H9 (cell line): ENCODE measurements around the gene PPP1R16B. TPM values are rescaled to one million over a fixed set of nuclear protein-coding genes. Genes with fewer than 3 reads are reported as not detected.

Source experiments
- DNase-seq: peaks from one replicate; pipeline ENCODE4 v3.0.0-alpha.2; 2017
- H2AFZ ChIP-seq: one replicate; pipeline ENCODE4 v1.6.1; 2013; ENCODE audit warnings: mild to moderate bottlenecking, low read length, control low read depth, moderate library complexity
- H2AK5ac ChIP-seq: 2 replicates; pipeline ENCODE4 v1.6.1; 2013; ENCODE audit warnings: low read length, control low read depth, mixed read lengths; ENCODE audit not compliant: insufficient read length
- H2BK120ac ChIP-seq: one replicate; pipeline ENCODE4 v1.6.1; 2013; ENCODE audit warnings: low read depth, mild to moderate bottlenecking, low read length, control low read depth, inconsistent platforms; ENCODE audit not compliant: poor library complexity, severe bottlenecking
- H2BK12ac ChIP-seq: 2 replicates; pipeline ENCODE4 v1.6.1; 2013; ENCODE audit warnings: low read length, control low read depth, mixed read lengths, low read depth; ENCODE audit not compliant: insufficient read length
- H2BK15ac ChIP-seq: 2 replicates; pipeline ENCODE4 v1.6.1; 2013; ENCODE audit warnings: low read depth, low read length, control low read depth
- H2BK20ac ChIP-seq: one replicate; pipeline ENCODE4 v1.6.1; 2013; ENCODE audit warnings: low read depth, mild to moderate bottlenecking, low read length, control low read depth, inconsistent platforms; ENCODE audit not compliant: poor library complexity, severe bottlenecking
- H2BK5ac ChIP-seq: 2 replicates; pipeline ENCODE4 v1.6.1; 2013; ENCODE audit warnings: low read length, control low read depth, mixed read lengths; ENCODE audit not compliant: insufficient read length
- H3K14ac ChIP-seq: 2 replicates; pipeline ENCODE4 v1.6.1; 2013; ENCODE audit warnings: low read length, control low read depth; ENCODE audit not compliant: insufficient read depth
- H3K18ac ChIP-seq: 2 replicates; pipeline ENCODE4 v1.6.1; 2013; ENCODE audit warnings: low read depth, mild to moderate bottlenecking, mixed read lengths, low read length, control low read depth; ENCODE audit not compliant: insufficient read length
- H3K23ac ChIP-seq: 2 replicates; pipeline ENCODE4 v1.6.1; 2013; ENCODE audit warnings: low read length, control low read depth, mixed read lengths, low read depth; ENCODE audit not compliant: insufficient read length
- H3K23me2 ChIP-seq: 2 replicates; pipeline ENCODE4 v1.6.1; 2013; ENCODE audit warnings: low read depth, mild to moderate bottlenecking, mixed read lengths, low read length, control low read depth; ENCODE audit not compliant: insufficient read length, poor library complexity, severe bottlenecking
- H3K27ac ChIP-seq: 2 replicates; pipeline ENCODE4 v1.5.1; 2013; ENCODE audit warnings: low read length, control low read depth, mixed read lengths, low read depth; ENCODE audit not compliant: insufficient read length
- H3K27me3 ChIP-seq: 2 replicates; pipeline ENCODE4 v1.6.1; 2013; ENCODE audit warnings: low read length, control low read depth, inconsistent platforms; ENCODE audit not compliant: insufficient read depth
- H3K4ac ChIP-seq: 2 replicates; pipeline ENCODE4 v1.6.1; 2013; ENCODE audit warnings: low read depth, mild to moderate bottlenecking, control low read depth, inconsistent platforms, low read length, moderate library complexity
- H3K4me1 ChIP-seq: 2 replicates; pipeline ENCODE4 v1.6.1; 2013; ENCODE audit warnings: low read length, control low read depth, inconsistent platforms; ENCODE audit not compliant: insufficient read depth
- H3K4me2 ChIP-seq: 2 replicates; pipeline ENCODE4 v1.6.1; 2013; ENCODE audit warnings: low read length, control low read depth, mixed read lengths; ENCODE audit not compliant: insufficient read length, insufficient read depth
- H3K56ac ChIP-seq: 2 replicates; pipeline ENCODE4 v1.6.1; 2013; ENCODE audit warnings: low read depth, mild to moderate bottlenecking, mixed read lengths, low read length, control low read depth; ENCODE audit not compliant: insufficient read length
- H3K79me1 ChIP-seq: 2 replicates; pipeline ENCODE4 v1.6.1; 2013; ENCODE audit warnings: low read depth, mild to moderate bottlenecking, moderate library complexity, low read length, control low read depth, inconsistent platforms; ENCODE audit not compliant: insufficient read depth, poor library complexity, severe bottlenecking
- H3K79me2 ChIP-seq: 2 replicates; pipeline ENCODE4 v1.6.1; 2013; ENCODE audit warnings: low read length, control low read depth, inconsistent platforms; ENCODE audit not compliant: insufficient read depth
- H3K9ac ChIP-seq: 2 replicates; pipeline ENCODE4 v1.6.1; 2013; ENCODE audit warnings: low read length, control low read depth, mixed read lengths; ENCODE audit not compliant: insufficient read length; ENCODE audit errors: extremely low read depth
- H3K9me3 ChIP-seq: one replicate; pipeline ENCODE4 v1.6.1; 2013; ENCODE audit warnings: low read depth, low read length, inconsistent platforms; ENCODE audit not compliant: control insufficient read depth
- H3T11ph ChIP-seq: one replicate; pipeline ENCODE4 v1.6.1; 2013; ENCODE audit warnings: mild to moderate bottlenecking, low read length, control low read depth, inconsistent platforms
- H4K20me1 ChIP-seq: one replicate; pipeline ENCODE4 v1.6.1; 2013; ENCODE audit not compliant: control insufficient read depth, insufficient read length, insufficient read depth
- H4K5ac ChIP-seq: 2 replicates; pipeline ENCODE4 v1.6.1; 2013; ENCODE audit warnings: low read depth, mild to moderate bottlenecking, mixed read lengths, low read length, control low read depth; ENCODE audit not compliant: insufficient read length
- H4K8ac ChIP-seq: replicated peaks from 2 replicates; pipeline ENCODE4 v1.6.1; 2013; ENCODE audit warnings: low read length, control low read depth, mixed read lengths, low read depth; ENCODE audit not compliant: insufficient read length
- H4K91ac ChIP-seq: 2 replicates; pipeline ENCODE4 v1.6.1; 2013; ENCODE audit warnings: low read depth, mild to moderate bottlenecking, moderate library complexity, mixed read lengths, low read length, control low read depth; ENCODE audit not compliant: insufficient read length
- H3K27ac Mint-ChIP-seq, 3 experiments: 2 replicates in 2 of 3; 3 replicates in 1 of 3; pipeline ENCODE4 v1.8.0; 2020 to 2021; ENCODE audit warnings: mixed read lengths in 3 of 3, mild to moderate bottlenecking in 1 of 3, moderate library complexity in 1 of 3
- H3K27me3 Mint-ChIP-seq: 2 replicates; pipeline ENCODE4 v1.8.0; 2021; ENCODE audit warnings: low read depth, mild to moderate bottlenecking, moderate library complexity, mixed read lengths
- H3K36me3 Mint-ChIP-seq, 3 experiments: 2 replicates in 2 of 3; 3 replicates in 1 of 3; pipeline ENCODE4 v1.8.0; 2020 to 2021; ENCODE audit warnings: low read depth in 3 of 3, mixed read lengths in 3 of 3; ENCODE audit not compliant: insufficient read depth in 1 of 3
- H3K4me1 Mint-ChIP-seq, 2 experiments: 2 replicates each; pipeline ENCODE4 v1.8.0; 2020; ENCODE audit warnings: mixed read lengths in 2 of 2
- H3K4me3 Mint-ChIP-seq, 2 experiments: 2 replicates in 1 of 2; 3 replicates in 1 of 2; pipeline ENCODE4 v1.8.0; 2020 to 2021; ENCODE audit warnings: mild to moderate bottlenecking in 2 of 2, mixed read lengths in 2 of 2, moderate library complexity in 1 of 2
- H3K9me3 Mint-ChIP-seq, 2 experiments: 2 replicates in 1 of 2; 3 replicates in 1 of 2; pipeline ENCODE4 v1.8.0; 2020; ENCODE audit warnings: mild to moderate bottlenecking in 2 of 2, mixed read lengths in 2 of 2, moderate library complexity in 1 of 2
- CTCF ChIP-seq: fragments of 200-600 bp; sonication (generic); conservative IDR thresholded peaks from 3 replicates; pipeline ENCODE4 v1.8.0; 2021; ENCODE audit warnings: antibody characterized with exemption, mild to moderate bottlenecking
- WGBS: extraction: QIAGEN DNeasy Blood & Tissue Kit; methylation state at CpG from one replicate; pipeline ENCODE4 v1.1.7; 2013; ENCODE audit warnings: missing lambda C conversion rate, low lambda C conversion rate, mixed read lengths; ENCODE audit not compliant: insufficient read length; ENCODE audit errors: extremely low coverage; 5-methylcytosine and 5-hydroxymethylcytosine counted together
- total RNA-seq: library from RNA; stranded (reverse); gene quantifications from 2 replicates; pipeline ENCODE4 v1.2.1, GENCODE V29; 2021

Gene PPP1R16B
- total RNA-seq, 1 experiment from 2014 or later, result 8.2 TPM

GRCh38 chr20:38883081-38883980 is 77.8 kb downstream of the PPP1R16B start:
- no peak overlapping the region for H2BK120ac ChIP-seq
- H3K9ac ChIP-seq, result no peak overlapping the region
- no peak for DNase-seq
- H3K14ac ChIP-seq, result peak overlapping the region; percentile 8; the same call in 1 of the 2 replicates
- H3K79me1 ChIP-seq, result no peaks in the 10 kb centered on the region
- no peaks in the 10 kb centered on the region for H3K4me1 ChIP-seq
- H3K4me1 Mint-ChIP-seq, result peaks cover 14 to 23% of the 10 kb centered on the region in 2 experiments
- H3K4ac ChIP-seq, result no peak overlapping the region
- no peak overlapping the region for H4K5ac ChIP-seq
- H2AK5ac ChIP-seq, result no peak overlapping the region
- no peak overlapping the region for H2BK5ac ChIP-seq
- no peak overlapping the region for H3K18ac ChIP-seq
- no peaks in the 10 kb centered on the region for H4K20me1 ChIP-seq
- H3K23ac ChIP-seq, result no peak overlapping the region
- no peak overlapping the region for H2AFZ ChIP-seq
- H3K23me2 ChIP-seq, result no peaks in the 10 kb centered on the region
- no peak overlapping the region for H2BK12ac ChIP-seq
- no peak overlapping the region for H3K4me2 ChIP-seq
- H3K27ac Mint-ChIP-seq, result peak overlapping the region in 1 of 3 experiments; percentile 44; a peak in 1 of 7 replicates
- H3K27me3 Mint-ChIP-seq, result no peaks in the 10 kb centered on the region
- H3T11ph ChIP-seq, result no peak overlapping the region
- no CpG with 5 or more reads among the region's 20 CpGs for WGBS
- H3K79me2 ChIP-seq, result no peaks in the 10 kb centered on the region
- H3K36me3 Mint-ChIP-seq, result no peaks in the 10 kb centered on the region
- no peaks in the 10 kb centered on the region for H3K27me3 ChIP-seq
- H3K27ac ChIP-seq, result no peak overlapping the region
- H2BK15ac ChIP-seq, result no peak overlapping the region
- no peaks in the 10 kb centered on the region; a peak in 1 of 5 replicates for H3K9me3 Mint-ChIP-seq
- H2BK20ac ChIP-seq, result no peak overlapping the region
- H3K4me3 Mint-ChIP-seq, result no peak overlapping the region; a peak in 1 of 5 replicates
- peak; percentile 22; the same call in 1 of the 3 replicates for TF ChIP-seq CTCF
- H4K8ac ChIP-seq, result no peak overlapping the region
- H3K56ac ChIP-seq, result no peak overlapping the region
- no peaks in the 10 kb centered on the region for H3K9me3 ChIP-seq
- no peak overlapping the region for H4K91ac ChIP-seq
